ENCODE results near the gene PLCL2. TPM values are rescaled to one million over a fixed set of nuclear protein-coding genes. Genes with fewer than 3 reads are reported as not detected.

Gene PLCL2
- total and polyA plus RNA-seq, 4 donors = 1.5 to 16.5 (median 9.4) TPM

DNA sequence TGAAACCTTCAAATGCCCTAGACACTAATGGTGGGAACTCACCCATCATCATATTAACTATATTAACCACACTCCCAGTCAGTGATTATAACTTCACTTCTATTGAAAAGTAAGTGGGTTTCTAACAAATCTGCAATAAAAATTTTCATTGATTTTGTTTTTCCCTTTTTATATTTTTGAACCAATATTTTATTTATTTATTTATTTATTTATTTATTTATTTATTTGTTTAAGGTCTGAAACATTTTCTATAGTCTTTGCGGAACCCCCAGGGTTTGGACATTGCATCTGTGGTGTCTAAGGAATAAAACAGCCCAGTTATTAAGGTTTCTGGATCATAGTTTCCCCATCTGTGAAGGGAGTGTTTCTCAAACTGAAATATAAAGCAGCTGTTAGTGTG lies 16.2 kb upstream of the PLCL2 start:
- 97% methylated on average over 1 of the region's 1 CpG for WGBS
- Histone ChIP-seq H3K36me3 (ENCODE audit: control insufficient read depth in 4 of 4, insufficient read depth in 3 of 4, low read depth in 1 of 4, low read length in 3 of 4) (no peaks in the 10 kb centered on the region), H3K4me1 (ENCODE audit: control insufficient read depth in 4 of 4, insufficient read depth in 4 of 4, low read length in 3 of 4) (no peaks in the 10 kb centered on the region), H3K9me3 (ENCODE audit: control insufficient read depth in 4 of 4, low read length in 3 of 4) (no peaks in the 10 kb centered on the region), H3K4me3 (ENCODE audit: low read depth in 1 of 3, low read length in 3 of 3) (no peak overlapping the region), H3K9ac (ENCODE audit: low read depth in 1 of 2, low read length in 2 of 2) (no peak overlapping the region), H3K27ac (ENCODE audit: low read depth in 1 of 2, low read length in 2 of 2) (no peak overlapping the region), H3K27me3 (ENCODE audit: control insufficient read depth in 4 of 4, insufficient read depth in 4 of 4, low read length in 3 of 4) (no peaks in the 10 kb centered on the region)
- no peak for DNase-seq (ENCODE audit: low spot score)
- TF ChIP-seq, protein P1, sequence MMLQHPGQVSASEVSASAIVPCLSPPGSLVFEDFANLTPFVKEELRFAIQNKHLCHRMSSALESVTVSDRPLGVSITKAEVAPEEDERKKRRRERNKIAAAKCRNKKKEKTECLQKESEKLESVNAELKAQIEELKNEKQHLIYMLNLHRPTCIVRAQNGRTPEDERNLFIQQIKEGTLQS (IDR thresholded peaks at IDR 0.05) = no peak
- TF ChIP-seq HNF4A (conservative IDR thresholded peaks at IDR 0.05) (no peak), SP1 (IDR thresholded peaks at IDR 0.05) (no peak), GABPA (IDR thresholded peaks at IDR 0.05 in 1 of 2, conservative IDR thresholded peaks at IDR 0.05 in 1 of 2) (no peak), JUND (IDR thresholded peaks at IDR 0.05) (no peak), FOXA1 (IDR thresholded peaks at IDR 0.05) (no peak)
- TF ChIP-seq, protein P2, sequence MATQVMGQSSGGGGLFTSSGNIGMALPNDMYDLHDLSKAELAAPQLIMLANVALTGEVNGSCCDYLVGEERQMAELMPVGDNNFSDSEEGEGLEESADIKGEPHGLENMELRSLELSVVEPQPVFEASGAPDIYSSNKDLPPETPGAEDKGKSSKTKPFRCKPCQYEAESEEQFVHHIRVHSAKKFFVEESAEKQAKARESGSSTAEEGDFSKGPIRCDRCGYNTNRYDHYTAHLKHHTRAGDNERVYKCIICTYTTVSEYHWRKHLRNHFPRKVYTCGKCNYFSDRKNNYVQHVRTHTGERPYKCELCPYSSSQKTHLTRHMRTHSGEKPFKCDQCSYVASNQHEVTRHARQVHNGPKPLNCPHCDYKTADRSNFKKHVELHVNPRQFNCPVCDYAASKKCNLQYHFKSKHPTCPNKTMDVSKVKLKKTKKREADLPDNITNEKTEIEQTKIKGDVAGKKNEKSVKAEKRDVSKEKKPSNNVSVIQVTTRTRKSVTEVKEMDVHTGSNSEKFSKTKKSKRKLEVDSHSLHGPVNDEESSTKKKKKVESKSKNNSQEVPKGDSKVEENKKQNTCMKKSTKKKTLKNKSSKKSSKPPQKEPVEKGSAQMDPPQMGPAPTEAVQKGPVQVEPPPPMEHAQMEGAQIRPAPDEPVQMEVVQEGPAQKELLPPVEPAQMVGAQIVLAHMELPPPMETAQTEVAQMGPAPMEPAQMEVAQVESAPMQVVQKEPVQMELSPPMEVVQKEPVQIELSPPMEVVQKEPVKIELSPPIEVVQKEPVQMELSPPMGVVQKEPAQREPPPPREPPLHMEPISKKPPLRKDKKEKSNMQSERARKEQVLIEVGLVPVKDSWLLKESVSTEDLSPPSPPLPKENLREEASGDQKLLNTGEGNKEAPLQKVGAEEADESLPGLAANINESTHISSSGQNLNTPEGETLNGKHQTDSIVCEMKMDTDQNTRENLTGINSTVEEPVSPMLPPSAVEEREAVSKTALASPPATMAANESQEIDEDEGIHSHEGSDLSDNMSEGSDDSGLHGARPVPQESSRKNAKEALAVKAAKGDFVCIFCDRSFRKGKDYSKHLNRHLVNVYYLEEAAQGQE (IDR thresholded peaks at IDR 0.05) = no peak
- TF ChIP-seq, protein P3, sequence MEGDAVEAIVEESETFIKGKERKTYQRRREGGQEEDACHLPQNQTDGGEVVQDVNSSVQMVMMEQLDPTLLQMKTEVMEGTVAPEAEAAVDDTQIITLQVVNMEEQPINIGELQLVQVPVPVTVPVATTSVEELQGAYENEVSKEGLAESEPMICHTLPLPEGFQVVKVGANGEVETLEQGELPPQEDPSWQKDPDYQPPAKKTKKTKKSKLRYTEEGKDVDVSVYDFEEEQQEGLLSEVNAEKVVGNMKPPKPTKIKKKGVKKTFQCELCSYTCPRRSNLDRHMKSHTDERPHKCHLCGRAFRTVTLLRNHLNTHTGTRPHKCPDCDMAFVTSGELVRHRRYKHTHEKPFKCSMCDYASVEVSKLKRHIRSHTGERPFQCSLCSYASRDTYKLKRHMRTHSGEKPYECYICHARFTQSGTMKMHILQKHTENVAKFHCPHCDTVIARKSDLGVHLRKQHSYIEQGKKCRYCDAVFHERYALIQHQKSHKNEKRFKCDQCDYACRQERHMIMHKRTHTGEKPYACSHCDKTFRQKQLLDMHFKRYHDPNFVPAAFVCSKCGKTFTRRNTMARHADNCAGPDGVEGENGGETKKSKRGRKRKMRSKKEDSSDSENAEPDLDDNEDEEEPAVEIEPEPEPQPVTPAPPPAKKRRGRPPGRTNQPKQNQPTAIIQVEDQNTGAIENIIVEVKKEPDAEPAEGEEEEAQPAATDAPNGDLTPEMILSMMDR (IDR thresholded peaks at IDR 0.05; ENCODE audit: low read depth, low read length, missing input control) = no peak
- TF ChIP-seq, protein P4, sequence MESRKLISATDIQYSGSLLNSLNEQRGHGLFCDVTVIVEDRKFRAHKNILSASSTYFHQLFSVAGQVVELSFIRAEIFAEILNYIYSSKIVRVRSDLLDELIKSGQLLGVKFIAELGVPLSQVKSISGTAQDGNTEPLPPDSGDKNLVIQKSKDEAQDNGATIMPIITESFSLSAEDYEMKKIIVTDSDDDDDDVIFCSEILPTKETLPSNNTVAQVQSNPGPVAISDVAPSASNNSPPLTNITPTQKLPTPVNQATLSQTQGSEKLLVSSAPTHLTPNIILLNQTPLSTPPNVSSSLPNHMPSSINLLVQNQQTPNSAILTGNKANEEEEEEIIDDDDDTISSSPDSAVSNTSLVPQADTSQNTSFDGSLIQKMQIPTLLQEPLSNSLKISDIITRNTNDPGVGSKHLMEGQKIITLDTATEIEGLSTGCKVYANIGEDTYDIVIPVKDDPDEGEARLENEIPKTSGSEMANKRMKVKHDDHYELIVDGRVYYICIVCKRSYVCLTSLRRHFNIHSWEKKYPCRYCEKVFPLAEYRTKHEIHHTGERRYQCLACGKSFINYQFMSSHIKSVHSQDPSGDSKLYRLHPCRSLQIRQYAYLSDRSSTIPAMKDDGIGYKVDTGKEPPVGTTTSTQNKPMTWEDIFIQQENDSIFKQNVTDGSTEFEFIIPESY (IDR thresholded peaks at IDR 0.05) = no peak

DNA sequence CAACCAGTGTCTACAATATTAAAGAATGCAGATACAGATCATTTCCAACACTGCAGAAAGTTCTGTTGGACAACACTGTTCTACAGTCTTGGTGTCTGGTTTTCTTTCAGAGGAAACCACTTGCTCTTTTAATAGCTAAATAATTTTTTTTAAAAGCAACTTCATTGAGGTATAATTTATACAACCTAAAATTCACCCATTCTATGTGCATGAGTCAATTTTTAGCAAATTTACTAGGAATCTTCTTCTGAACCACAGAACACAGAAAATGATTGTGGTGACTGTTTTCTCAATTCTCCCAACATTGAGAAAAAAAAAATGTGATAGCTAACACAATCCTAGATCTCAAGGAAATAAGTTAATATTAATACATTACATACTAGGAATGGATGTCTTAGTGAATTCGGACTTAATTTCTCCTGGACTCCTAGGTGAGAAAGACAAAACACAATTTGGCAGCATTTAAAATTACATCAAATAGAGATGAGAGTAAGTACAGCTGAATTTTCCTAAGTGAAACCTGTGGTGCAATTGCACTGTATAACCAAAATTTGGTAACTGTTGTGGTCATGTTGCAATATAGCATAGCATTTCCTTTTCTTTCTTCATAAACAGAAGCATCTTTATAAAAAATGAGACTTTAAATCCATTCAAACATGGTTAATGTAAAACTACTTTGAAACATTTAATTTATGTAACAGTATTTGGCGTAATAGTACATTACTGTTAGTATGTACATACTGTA lies 15.3 kb upstream of the PLCL2 start:
- 68% methylated on average over 2 of the region's 2 CpGs for whole genome bisulfite sequencing

More for the DNA sequence above, 15.3 kb upstream of the PLCL2 start:
- H3K9ac ChIP-seq (ENCODE audit: low read depth in 1 of 2, low read length in 2 of 2) = no peak overlapping the region
- no peaks in the 10 kb centered on the region for H3K36me3 ChIP-seq (ENCODE audit: control insufficient read depth in 4 of 4, insufficient read depth in 3 of 4, low read depth in 1 of 4, low read length in 3 of 4)
- H3K4me1 ChIP-seq (ENCODE audit: control insufficient read depth in 4 of 4, insufficient read depth in 4 of 4, low read length in 3 of 4) = no peaks in the 10 kb centered on the region
- no peaks in the 10 kb centered on the region for H3K9me3 ChIP-seq (ENCODE audit: control insufficient read depth in 4 of 4, low read length in 3 of 4)
- no peak overlapping the region for H3K4me3 ChIP-seq (ENCODE audit: low read depth in 1 of 3, low read length in 3 of 3)
- TF ChIP-seq, protein P4 (IDR thresholded peaks at IDR 0.05) = no peak
- TF ChIP-seq YY1 (IDR thresholded peaks at IDR 0.05) = no peak
- TF ChIP-seq FOXA1 (IDR thresholded peaks at IDR 0.05) = no peak
- H3K27me3 ChIP-seq (ENCODE audit: control insufficient read depth in 4 of 4, insufficient read depth in 4 of 4, low read length in 3 of 4) = no peaks in the 10 kb centered on the region
- DNase-seq (ENCODE audit: low spot score) = no peak
- no peak overlapping the region for H3K27ac ChIP-seq (ENCODE audit: low read depth in 1 of 2, low read length in 2 of 2)
